ENCODE data around the gene RPP40.
"Not testable (repeated sequence)": the region's sequence is repeated elsewhere in the genome, so short reads cannot be mapped to it uniquely, and the experiment has no call there.

Gene RPP40

DNA sequence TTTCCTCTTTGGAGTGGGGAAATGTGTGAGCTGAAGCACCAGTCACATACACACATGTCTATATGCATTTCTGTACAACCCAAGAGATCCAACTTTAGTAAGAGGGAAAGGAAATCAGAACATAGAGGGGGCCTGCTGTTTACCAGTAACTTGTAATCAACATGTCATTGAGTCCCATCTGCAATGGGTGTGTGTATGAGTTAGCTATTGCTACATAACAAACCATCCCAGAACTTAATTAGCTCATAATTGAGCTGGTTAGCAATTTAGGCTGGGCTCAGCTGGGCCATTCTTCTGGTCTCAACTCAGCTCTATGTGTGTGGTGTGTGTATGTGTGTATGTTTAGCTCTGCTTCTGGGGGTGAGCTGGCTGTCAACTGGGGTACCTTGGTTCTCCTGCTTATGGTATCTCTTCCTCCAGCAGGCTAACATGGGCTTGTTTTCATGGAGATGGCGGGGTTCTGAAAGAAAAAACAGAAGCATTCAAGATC is 10.3 kb upstream of the RPP40 start:
- no peak for DNase-seq (ENCODE audit: low spot score)
- TF ChIP-seq, protein P1, sequence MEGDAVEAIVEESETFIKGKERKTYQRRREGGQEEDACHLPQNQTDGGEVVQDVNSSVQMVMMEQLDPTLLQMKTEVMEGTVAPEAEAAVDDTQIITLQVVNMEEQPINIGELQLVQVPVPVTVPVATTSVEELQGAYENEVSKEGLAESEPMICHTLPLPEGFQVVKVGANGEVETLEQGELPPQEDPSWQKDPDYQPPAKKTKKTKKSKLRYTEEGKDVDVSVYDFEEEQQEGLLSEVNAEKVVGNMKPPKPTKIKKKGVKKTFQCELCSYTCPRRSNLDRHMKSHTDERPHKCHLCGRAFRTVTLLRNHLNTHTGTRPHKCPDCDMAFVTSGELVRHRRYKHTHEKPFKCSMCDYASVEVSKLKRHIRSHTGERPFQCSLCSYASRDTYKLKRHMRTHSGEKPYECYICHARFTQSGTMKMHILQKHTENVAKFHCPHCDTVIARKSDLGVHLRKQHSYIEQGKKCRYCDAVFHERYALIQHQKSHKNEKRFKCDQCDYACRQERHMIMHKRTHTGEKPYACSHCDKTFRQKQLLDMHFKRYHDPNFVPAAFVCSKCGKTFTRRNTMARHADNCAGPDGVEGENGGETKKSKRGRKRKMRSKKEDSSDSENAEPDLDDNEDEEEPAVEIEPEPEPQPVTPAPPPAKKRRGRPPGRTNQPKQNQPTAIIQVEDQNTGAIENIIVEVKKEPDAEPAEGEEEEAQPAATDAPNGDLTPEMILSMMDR (IDR thresholded peaks at IDR 0.05; ENCODE audit: extremely low read depth, missing control alignments), result no peak

DNA sequence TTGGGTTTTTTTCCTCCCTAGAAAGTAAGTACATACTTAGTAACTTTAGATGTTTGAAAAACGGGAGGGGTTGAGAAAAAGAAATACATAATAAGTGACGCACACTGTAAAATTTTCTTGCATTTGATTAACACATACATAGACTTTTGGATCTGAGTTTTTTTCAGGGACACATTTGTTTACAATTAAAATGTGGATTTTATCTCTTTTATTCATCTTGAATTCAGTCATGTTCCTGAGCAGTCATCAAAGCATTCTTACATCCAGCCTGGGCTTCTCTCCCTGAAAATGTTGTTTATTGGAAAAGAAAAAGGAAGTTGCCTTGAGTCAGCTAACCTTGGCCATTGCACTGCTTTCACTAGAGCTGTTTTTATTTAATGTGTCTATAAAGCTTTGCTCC is 8.7 kb upstream of the RPP40 start:
- TF ChIP-seq, protein P1 (IDR thresholded peaks at IDR 0.05; ENCODE audit: extremely low read depth, missing control alignments), result no peak
- DNase-seq (ENCODE audit: low spot score), result no peak

DNA sequence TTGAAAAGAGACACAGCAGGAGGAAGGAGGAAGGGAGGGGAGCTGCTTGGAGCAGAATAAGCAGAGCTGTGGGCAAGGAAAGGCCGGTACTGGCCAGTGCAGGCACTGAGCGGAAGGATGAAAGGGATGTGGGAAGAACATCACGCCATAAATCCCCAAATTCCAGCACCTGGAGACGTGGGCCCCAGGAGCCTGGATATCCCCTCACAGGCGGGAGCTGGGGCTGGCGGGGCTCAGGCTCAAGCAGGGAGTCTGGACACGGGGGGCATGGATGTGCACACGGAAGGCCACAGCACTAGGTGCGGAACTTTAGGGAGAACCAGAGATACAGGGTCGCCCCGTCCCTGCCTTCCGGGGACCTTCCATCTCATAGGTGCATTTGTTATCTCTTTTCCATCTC is 7.5 kb upstream of the RPP40 start:
- no peak for DNase-seq (ENCODE audit: low spot score)
- TF ChIP-seq, protein P1 (IDR thresholded peaks at IDR 0.05; ENCODE audit: extremely low read depth, missing control alignments), result no peak

DNA sequence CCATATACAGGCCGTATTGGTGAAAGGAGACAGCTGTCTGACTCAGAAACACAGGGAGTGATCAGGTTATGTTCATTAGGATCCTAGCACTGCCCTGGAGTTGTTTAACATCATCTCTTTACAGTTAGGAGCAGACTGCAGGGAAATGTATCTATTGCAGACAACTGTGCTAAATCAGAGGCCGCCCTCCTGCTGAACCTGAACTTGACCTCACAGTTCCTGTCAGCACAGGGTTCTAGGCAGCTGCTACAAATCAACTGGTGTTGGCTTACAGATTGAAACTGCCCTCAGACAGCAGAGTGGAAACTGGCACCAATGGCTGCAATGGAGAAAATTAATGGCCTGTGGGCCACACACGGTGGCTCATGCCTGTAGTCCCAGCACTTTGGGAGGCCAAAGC is 3.7 kb upstream of the RPP40 start:
- DNase-seq (ENCODE audit: low spot score), result no peak
- TF ChIP-seq, protein P1 (IDR thresholded peaks at IDR 0.05; ENCODE audit: extremely low read depth, missing control alignments), result no peak

DNA sequence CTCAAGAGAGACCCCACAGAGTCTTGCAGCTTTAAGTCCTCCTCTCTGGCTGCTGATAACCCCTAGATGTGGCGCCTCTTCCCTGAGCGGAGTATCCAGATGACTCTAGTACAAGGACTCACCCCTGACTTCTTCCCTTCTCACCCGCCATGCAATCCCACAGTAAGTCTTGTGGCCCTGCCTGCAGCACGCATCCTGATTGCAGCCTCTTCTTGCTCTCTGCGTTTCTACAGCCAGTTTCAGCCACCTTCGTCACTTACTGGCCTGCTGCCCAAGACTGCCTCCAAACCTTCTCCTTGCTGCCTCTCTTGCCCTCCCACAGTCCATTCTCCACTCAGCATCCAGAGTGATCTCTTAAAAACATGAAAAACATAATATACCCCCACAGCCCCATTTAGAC is 2.4 kb upstream of the RPP40 start:
- DNase-seq (ENCODE audit: low spot score), result no peak
- TF ChIP-seq, protein P1 (IDR thresholded peaks at IDR 0.05; ENCODE audit: extremely low read depth, missing control alignments), result no peak

DNA sequence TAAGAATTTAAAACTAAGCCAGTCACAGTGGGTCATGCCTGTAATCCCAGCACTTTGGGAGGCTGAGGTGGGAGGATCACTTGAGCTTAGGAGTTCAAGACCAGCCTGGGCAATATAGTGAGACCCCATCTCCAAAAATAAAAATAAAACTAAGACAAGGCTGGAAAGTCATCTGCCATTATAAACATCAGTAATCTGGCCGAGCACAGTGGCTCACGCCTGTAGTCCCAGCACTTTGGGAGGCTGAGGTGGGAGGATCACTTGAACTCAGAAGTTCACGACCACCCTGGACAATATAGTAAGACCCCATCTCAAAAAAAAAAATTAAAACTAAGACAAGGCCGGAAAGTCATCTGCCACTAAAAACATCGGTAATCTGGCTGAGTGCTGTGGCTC is 1.2 kb upstream of the RPP40 start:
- not testable (repeated sequence) for DNase-seq (ENCODE audit: low spot score)

DNA sequence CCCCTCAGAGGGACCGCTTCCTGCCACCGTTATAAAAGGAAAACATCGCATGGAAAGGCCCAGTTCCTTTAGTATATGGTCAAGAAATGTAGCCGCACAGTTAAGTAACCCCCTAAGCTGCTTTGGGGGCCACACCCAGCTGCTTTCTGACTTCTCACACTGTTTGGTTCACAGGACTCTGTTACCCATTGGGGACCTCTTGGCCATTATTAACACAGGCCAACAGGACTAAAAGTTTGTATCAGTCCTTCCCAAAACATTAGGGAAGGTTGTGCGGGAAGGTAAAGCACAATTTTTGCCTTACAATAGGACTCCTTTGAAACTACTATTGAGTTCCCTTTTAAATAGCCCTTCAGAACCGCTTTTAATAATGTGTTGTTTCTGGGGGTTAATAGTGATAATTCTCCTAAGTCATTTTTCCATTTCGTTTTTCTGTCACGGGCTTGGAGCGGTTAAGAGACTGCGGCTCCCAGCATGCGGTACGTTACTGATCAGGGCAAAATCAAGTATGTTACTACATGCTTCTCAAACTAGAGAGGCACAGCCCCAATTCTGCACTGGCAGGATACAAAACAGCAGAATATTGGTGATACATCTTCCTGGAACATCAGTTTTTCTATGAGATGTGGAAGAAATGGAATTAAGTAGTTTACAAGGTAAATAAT is 668 bp upstream of the RPP40 start:
- TF ChIP-seq, protein P1 (IDR thresholded peaks at IDR 0.05; ENCODE audit: extremely low read depth, missing control alignments), result no peak
- DNase-seq (ENCODE audit: low spot score), result no peak

DNA sequence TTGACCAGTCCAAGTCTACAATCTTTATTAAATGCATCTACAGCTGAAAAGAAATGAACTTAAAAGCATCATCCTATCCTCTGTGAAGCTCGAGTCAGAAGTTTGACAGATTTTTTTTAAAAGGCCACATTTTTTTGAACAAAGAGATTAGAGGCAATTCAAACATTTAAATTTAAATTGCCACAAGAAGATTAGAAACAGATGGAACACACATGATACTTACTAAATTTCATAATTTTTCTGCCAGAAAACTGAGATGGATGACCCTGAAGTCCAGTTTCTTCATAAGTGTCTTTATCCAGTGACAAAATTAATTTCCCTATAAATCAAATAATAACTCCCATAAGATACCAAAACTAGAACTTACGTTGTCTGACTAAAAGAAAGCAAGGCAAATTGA is 4.3 kb downstream of the RPP40 start:
- no peak for DNase-seq (ENCODE audit: low spot score)
- TF ChIP-seq, protein P1 (IDR thresholded peaks at IDR 0.05; ENCODE audit: extremely low read depth, missing control alignments), result no peak
